DLD1 (cell line): ENCODE results near the gene MAK.
"Not testable (repeated sequence)": the region's sequence is repeated elsewhere in the genome, so short reads cannot be mapped to it uniquely, and the experiment has no call there.

ENCODE experiments used
- in situ Hi-C: cut with HindIII; loops from 2 replicates; pipeline ENCODE4 v1.10.0; 2017; ENCODE audit warnings: low sequenced_read_pairs

Gene MAK

DNA sequence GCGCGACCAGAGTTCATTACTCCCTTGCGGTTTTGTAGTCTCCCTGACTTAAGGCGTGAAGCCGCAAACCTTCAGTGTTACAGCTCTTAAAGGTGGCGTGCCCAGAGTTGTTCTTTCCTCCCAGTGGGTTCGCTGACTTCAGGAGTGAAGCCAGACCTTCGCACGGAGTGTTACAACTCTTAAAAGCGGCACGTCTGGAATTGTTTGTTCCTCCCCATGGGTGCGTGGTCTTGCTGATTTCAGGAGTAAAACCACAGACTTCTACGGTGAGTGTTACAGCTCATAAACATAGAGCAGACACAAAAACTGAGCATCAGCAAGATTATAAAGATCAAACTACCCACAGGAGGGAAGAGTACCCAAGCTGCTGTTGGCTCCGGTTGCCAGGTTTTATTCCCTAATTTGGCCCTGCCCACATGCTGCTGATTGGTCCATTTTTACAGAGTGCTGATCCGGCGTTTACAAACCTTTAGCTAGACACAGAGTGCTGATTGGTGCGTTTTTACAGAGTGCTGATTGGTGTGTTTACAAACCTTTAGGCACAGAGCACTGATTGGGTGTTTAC, 105.1 kb downstream of the MAK start:
- in situ Hi-C loops: no loop called here

- in situ Hi-C loops: no loop called here
Measured at GRCh38 chr6:10730254-10730653, 108.1 kb downstream of the MAK start.

DNA sequence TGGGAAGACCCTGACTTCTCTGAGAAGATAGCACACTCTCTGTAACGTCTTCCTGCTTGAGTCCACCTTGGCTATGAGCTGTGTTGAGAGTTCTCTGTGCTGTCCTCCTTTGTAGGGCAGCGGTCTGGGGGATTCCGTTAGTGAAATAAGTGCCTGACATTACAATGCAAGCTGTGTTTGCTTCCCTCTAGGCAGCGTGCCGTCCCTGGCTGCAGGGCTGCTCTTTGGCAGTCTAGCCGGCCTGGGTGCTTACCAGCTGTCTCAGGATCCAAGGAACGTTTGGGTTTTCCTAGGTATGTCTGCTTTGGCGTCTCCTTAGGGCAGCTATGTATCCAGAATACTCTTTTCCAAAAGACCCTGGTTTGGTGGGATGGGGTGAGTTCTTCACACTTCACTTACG, 112.6 kb downstream of the MAK start:
- in situ Hi-C loops: no loop called here

- in situ Hi-C loops: no loop called here
Measured at GRCh38 chr6:10725044-10725443, 113.3 kb downstream of the MAK start.

DNA sequence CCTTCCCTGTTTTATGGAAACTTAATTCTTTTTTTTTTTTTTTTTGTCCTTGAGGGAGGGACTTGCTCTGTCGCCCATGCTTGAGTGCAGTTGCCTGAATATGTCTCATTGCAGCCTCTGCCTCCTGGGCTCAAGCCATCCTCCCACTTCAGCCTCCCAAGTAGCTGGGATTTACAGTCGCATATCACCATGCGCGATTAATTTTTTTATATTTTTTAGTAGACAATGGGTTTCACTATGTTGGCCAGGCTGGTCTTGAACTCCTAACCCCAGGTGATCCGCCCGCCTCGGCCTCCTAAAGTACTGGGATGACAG, 114.8 kb downstream of the MAK start:
- in situ Hi-C loops: no loop called here

DNA sequence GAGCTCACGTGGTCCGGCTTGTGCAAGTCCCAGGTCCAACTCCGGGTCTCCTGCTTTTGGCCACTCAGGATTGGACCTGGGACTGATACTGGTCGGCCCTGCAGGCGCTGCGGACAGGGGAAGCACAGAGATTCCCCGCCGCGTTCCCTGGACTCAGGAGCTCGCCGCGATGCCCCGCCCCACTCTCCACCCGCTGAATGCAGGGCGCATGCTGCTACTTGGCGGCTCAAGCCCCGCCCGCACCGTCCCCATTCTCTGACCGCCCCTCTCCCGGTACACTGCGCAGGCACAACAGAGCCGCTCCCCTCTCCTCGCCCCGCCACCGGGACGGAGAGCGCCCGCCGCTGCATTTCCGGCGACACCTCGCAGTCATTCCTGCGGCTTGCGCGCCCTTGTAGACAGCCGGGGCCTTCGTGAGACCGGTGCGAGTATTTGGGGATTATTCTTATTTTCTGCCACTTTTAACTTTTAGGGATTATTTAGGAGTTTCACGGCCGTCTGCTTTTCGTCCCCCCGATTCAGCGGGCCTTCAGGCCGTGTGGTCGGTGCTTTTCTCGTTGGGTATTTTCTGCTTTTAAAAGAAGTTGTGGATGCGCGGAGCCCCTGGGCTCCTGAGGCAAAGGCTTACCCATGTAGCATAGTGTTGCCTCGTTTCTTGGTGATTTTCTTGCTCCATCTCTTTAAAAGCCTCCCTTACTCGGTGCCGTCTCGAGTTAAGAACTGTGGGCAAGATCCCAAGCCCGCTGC, 115.3 kb downstream of the MAK start, which contains the start of gene TMEM14C:
TSS of gene TMEM14C (plus strand) at position 251 of the 747 bp plus-strand sequence. CDS start 1,544 bp downstream, outside the sequence.
- in situ Hi-C loops: no loop called here

GRCh38 chr6:10722570-10722819, 115.8 kb downstream of the MAK start:
- in situ Hi-C loops: no loop called here

DNA sequence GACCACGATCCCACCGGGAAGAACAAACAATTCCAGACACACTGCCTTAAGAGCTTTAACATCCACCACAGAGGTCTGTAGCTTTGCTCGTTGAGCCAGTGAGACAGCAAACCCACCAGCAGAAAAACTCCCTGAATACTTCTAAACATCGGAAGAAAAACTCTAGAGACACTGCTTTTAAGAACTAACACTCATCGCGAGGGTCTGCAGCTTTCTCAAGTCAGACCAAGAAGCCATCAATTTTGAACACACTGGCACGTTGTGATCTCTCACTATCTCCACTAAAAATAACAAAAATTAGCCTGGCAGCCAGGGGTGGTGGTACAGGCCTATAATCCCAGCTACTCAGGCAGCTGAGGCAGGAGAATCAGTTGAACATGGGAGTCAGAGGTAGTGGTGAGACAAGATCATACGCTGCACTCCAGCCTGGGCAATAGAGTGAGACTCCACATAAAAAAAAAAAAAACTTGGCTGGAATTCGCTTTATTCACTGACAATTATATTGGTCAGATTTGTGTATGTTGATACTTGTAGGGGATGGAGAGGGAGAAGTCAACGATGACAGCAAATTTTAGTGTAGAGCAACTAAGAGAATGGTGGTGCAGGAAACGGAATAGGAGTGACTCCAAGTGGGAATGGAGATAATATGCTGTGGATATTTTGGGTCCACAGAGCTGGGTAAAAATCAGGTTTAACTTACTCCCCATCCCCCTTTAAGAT, 116.3 kb downstream of the MAK start:
- in situ Hi-C loops: no loop called here

GRCh38 chr6:10720960-10721849, 117.1 kb downstream of the MAK start:
- in situ Hi-C loops: not testable (repeated sequence)

DNA sequence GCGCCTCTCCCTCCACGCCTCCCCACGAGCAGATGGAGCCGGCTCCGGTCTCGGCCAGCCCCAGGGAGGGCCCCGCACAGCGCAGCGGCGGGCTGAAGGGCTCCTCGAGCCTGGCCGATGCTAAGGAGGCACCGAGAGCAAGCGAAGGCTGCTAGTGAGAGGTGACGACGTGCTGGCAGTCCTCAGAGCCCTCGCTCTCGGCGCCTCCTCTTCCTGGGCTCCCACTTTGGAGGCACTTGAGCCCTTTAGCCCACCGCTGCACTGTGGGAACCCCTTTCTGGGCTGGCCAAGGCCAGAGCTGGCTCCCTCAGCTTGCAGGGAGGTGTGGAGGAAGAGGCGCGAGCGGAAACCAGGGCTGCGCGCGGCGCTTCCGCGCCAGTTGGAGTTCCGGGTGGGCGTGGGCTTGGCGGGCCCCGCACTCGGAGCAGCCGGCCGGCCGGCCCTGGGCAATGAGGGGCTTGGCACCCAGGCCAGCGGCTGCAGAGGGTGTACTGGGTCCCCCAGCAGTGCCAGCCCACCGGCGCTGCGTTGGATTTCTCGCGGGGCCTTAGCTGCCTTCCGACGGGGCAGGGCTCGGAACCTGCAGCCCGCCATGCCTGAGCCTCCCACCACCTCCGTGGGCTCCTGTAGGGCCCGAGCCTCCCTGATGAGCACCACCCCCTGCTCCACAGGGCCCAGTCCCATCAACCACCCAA, 117.9 kb downstream of the MAK start:
- in situ Hi-C loops: no loop called here

- in situ Hi-C loops: no loop called here
Measured at GRCh38 chr6:10719964-10720264, 118.4 kb downstream of the MAK start.

GRCh38 chr6:10719296-10719963, 118.9 kb downstream of the MAK start:
- in situ Hi-C loops: no loop called here

GRCh38 chr6:10713962-10714361, 124.4 kb downstream of the MAK start:
- in situ Hi-C loops: no loop called here
